ENCODE results near the gene CFAP251. TPM values are rescaled to one million over a fixed set of nuclear protein-coding genes. Genes with fewer than 3 reads are reported as not detected.

The CFAP251 gene
- total and polyA plus RNA-seq, 2 of the 13 experiments (the other 11 are each of a cell fraction or from before 2014, with no cell fraction given), result 0.30 to 0.42 TPM

GRCh38 chr12:121888478-121889273 is 29.7 kb upstream of the CFAP251 start, which contains the start of gene PSMD9 (continued):
- TF ChIP-seq RAD51 (IDR thresholded peaks at IDR 0.05; ENCODE audit: borderline replicate concordance), result peak; percentile 44; the same call in 1 of the 2 replicates
- TF ChIP-seq ZNF788 (CRISPR knock-in tag; IDR thresholded peaks at IDR 0.05; ENCODE audit: borderline replicate concordance), result peak; percentile 97; the same call in 1 of the 2 replicates
- peak; percentile 85; the same call in 1 of the 2 replicates for TF ChIP-seq SRY (CRISPR knock-in tag; IDR thresholded peaks at IDR 0.05)
- no peak; the same call in 1 of the 2 replicates for TF ChIP-seq ONECUT2 (CRISPR knock-in tag; IDR thresholded peaks at IDR 0.05)
- peak; percentile 52 for TF ChIP-seq NCOA2 (CRISPR knock-in tag; IDR thresholded peaks at IDR 0.05)
- peak; percentile 29; the same call in 1 of the 2 replicates for TF ChIP-seq ZNF460 (CRISPR knock-in tag; IDR thresholded peaks at IDR 0.05; ENCODE audit: borderline replicate concordance)
- TF ChIP-seq ZBTB10 (CRISPR knock-in tag; IDR thresholded peaks at IDR 0.05; ENCODE audit: borderline replicate concordance), result peak; percentile 84
- no peak for TF ChIP-seq ZNF24 (IDR thresholded peaks at IDR 0.05)
- TF ChIP-seq EP300 (IDR thresholded peaks at IDR 0.05; ENCODE audit: low read depth in 2 of 2, low read length in 2 of 2), result peak in 1 of 2 experiments; percentile 30; a peak in 1 of 4 replicates
- TF ChIP-seq EP300 (CRISPR knock-in tag; IDR thresholded peaks at IDR 0.05; ENCODE audit: borderline replicate concordance), result peak; percentile 68
- TF ChIP-seq ARID2 (CRISPR knock-in tag; IDR thresholded peaks at IDR 0.05; ENCODE audit: borderline replicate concordance), result peak; percentile 93
- peak; percentile 54 for TF ChIP-seq BCL6 (CRISPR knock-in tag; IDR thresholded peaks at IDR 0.05)
- peak; percentile 96 for TF ChIP-seq ADNP (CRISPR knock-in tag; IDR thresholded peaks at IDR 0.05)
- no peak; the same call in 1 of the 2 replicates for TF ChIP-seq ISL2 (CRISPR knock-in tag; IDR thresholded peaks at IDR 0.05)
- peak; percentile 84 for TF ChIP-seq GATAD2A (CRISPR knock-in tag; IDR thresholded peaks at IDR 0.05)
- peak; percentile 90; the same call in 1 of the 2 replicates for TF ChIP-seq HIVEP1 (CRISPR knock-in tag; IDR thresholded peaks at IDR 0.05)
- peak; percentile 98 for TF ChIP-seq ZFX (CRISPR knock-in tag; IDR thresholded peaks at IDR 0.05; ENCODE audit: low read depth)
- TF ChIP-seq SRSF4 (IDR thresholded peaks at IDR 0.05; ENCODE audit: low read depth, low read length, poor library complexity, severe bottlenecking), result no peak
- no peak for TF ChIP-seq PRPF4 (IDR thresholded peaks at IDR 0.05; ENCODE audit: low read depth, low read length, poor library complexity, severe bottlenecking)
- no peak for TF ChIP-seq PLSCR1 (CRISPR knock-in tag; IDR thresholded peaks at IDR 0.05; ENCODE audit: borderline replicate concordance)
- TF ChIP-seq SMAD3 (CRISPR knock-in tag; IDR thresholded peaks at IDR 0.05), result peak; percentile 88
- peak; percentile 100 for TF ChIP-seq ZKSCAN8 (CRISPR knock-in tag; IDR thresholded peaks at IDR 0.05; ENCODE audit: borderline replicate concordance)
- peak; percentile 57; the same call in 1 of the 2 replicates for TF ChIP-seq ATF1 (CRISPR knock-in tag; IDR thresholded peaks at IDR 0.05)
- TF ChIP-seq CHD2 (IDR thresholded peaks at IDR 0.05; ENCODE audit: low read depth, low read length), result peak; percentile 85
- peak; percentile 73; the same call in 1 of the 2 replicates for TF ChIP-seq DZIP1 (CRISPR knock-in tag; IDR thresholded peaks at IDR 0.05)
